K562 (cell line): ENCODE measurements around the gene MSRB3. TPM values are rescaled to one million over a fixed set of nuclear protein-coding genes. Genes with fewer than 3 reads are reported as not detected.
A peak's percentile ranks its signal among the peaks of the same experiment; 100 is the strongest.

ENCODE experiments used
- ATAC-seq: fragments of 200-7000 bp; cut with Tn5 transposase; 3 replicates; pipeline ENCODE4 v1.9.1; 2020; ENCODE audit warnings: moderate library complexity
- BruUV-seq: library from RNA; stranded (reverse); fragments of 400-500 nt; replicated peaks from 2 replicates; lab custom pipeline; 2021; lab: Mats Ljungman, UMichigan
- CTCF ChIA-PET: fragments of 300-600 bp; formaldehyde crosslinking; extraction: SDS; loops from one replicate; lab custom pipeline; 2021; ENCODE audit warnings: low intra/inter-chr PET ratio; lab: Yijun Ruan, JAX
- POLR2A ChIA-PET: fragments of 300-600, 350-650 bp; sonication (Branson Sonifier 250); formaldehyde crosslinking; extraction: SDS; loops from one replicate; lab custom pipeline; 2021; ENCODE audit warnings: antibody characterized with exemption, inconsistent platforms; lab: Yijun Ruan, JAX
- DNase-seq, 4 experiments: peaks; one replicate each; pipeline versions ENCODE4 v3.0.0 to v3.0.0-alpha.2; 2011 to 2018; ENCODE audit warnings: low spot score in 3 of 4, mixed read lengths in 3 of 4; ENCODE audit errors: extremely low read depth in 1 of 4
- FAIRE-seq: peaks from 2 replicates; lab custom pipeline; 2011; peaks lifted over from hg19 to GRCh38; lab: Jason Lieb, UNC
- H2AFZ ChIP-seq: 2 replicates; pipeline ENCODE4 v1.6.0; 2011; ENCODE audit warnings: low read depth, low read length, control low read depth, inconsistent platforms
- H3K27ac ChIP-seq: fragments of 200-600 bp; 3 replicates; pipeline ENCODE4 v1.8.0; 2011; ENCODE audit warnings: low read depth, mild to moderate bottlenecking, control low read depth, inconsistent platforms, low read length, moderate library complexity, mixed read lengths; ENCODE audit errors: extremely low read depth
- H3K27me3 ChIP-seq, 2 experiments: fragments of 300-600 bp in 1 of 2; 2 replicates in 1 of 2; 3 replicates in 1 of 2; pipeline versions ENCODE4 v1.6.0 to v1.8.0; 2011; ENCODE audit warnings: inconsistent platforms in 2 of 2, low read length in 2 of 2, mild to moderate bottlenecking in 1 of 2, mixed read lengths in 1 of 2, moderate library complexity in 1 of 2; ENCODE audit not compliant: control insufficient read depth in 2 of 2, insufficient read depth in 2 of 2
- H3K36me3 ChIP-seq: fragments of 300-600 bp; 3 replicates; pipeline ENCODE4 v1.8.0; 2011; ENCODE audit warnings: mild to moderate bottlenecking, low read length, inconsistent platforms; ENCODE audit not compliant: control insufficient read depth, insufficient read depth
- H3K4me1 ChIP-seq, 2 experiments: fragments of 200-600 bp in 1 of 2; replicated peaks in 1 of 2; 2 replicates in 1 of 2; 3 replicates in 1 of 2; pipeline versions ENCODE4 v1.5.1 to v1.8.0; 2011; ENCODE audit warnings: inconsistent platforms in 2 of 2, low read length in 2 of 2, mild to moderate bottlenecking in 1 of 2, mixed read lengths in 1 of 2, moderate library complexity in 1 of 2; ENCODE audit not compliant: control insufficient read depth in 2 of 2, insufficient read depth in 2 of 2
- H3K4me2 ChIP-seq: 2 replicates; pipeline ENCODE4 v1.6.1; 2011; ENCODE audit warnings: low read length, control low read depth, inconsistent platforms, mixed read lengths; ENCODE audit not compliant: insufficient read depth
- H3K4me3 ChIP-seq: fragments of 200-600 bp; sonication (generic), shearing (Covaris generic); 2 replicates; pipeline ENCODE4 v1.5.1; 2016; ENCODE audit warnings: control low read depth, inconsistent platforms
- H3K79me2 ChIP-seq: fragments of 200-600 bp; 3 replicates; pipeline ENCODE4 v1.8.0; 2011; ENCODE audit warnings: low read length, inconsistent platforms; ENCODE audit not compliant: control insufficient read depth, insufficient read depth
- H3K9ac ChIP-seq, 2 experiments: 2 replicates each; pipeline versions ENCODE4 v1.6.0 to v1.6.1; 2011; ENCODE audit warnings: low read depth in 2 of 2, low read length in 2 of 2, control low read depth in 1 of 2, inconsistent platforms in 1 of 2, mild to moderate bottlenecking in 1 of 2, mixed read lengths in 1 of 2; ENCODE audit not compliant: insufficient read depth in 1 of 2
- H3K9me1 ChIP-seq: one replicate; pipeline ENCODE4 v1.6.0; 2011; ENCODE audit warnings: inconsistent platforms, mild to moderate bottlenecking, low read length, moderate library complexity; ENCODE audit not compliant: control insufficient read depth, insufficient read depth
- H3K9me3 ChIP-seq: replicated peaks from 2 replicates; pipeline ENCODE4 v1.5.1; 2011; ENCODE audit warnings: low read depth, low read length, inconsistent platforms; ENCODE audit not compliant: control insufficient read depth, insufficient read depth
- H4K20me1 ChIP-seq: replicated peaks from 2 replicates; pipeline ENCODE4 v1.6.1; 2011; ENCODE audit warnings: low read length, inconsistent platforms, mixed read lengths; ENCODE audit not compliant: control insufficient read depth, insufficient read depth
- CBX8 ChIP-seq: fragments of 200-600 bp; sonication (generic); IDR thresholded peaks from 2 replicates; pipeline ENCODE4 v1.6.1; 2012; ENCODE audit warnings: borderline replicate concordance, mixed run types, low read depth, mild to moderate bottlenecking, moderate library complexity, mixed read lengths, low read length, control low read depth, inconsistent platforms; ENCODE audit not compliant: poor library complexity, severe bottlenecking; ENCODE audit errors: extremely low read depth
- JUNB ChIP-seq: fragments of 450-650 bp; formaldehyde crosslinking; conservative IDR thresholded peaks from 2 replicates; pipeline ENCODE4 v1.4.0; 2020; ENCODE audit warnings: mild to moderate bottlenecking
- NR2C1 ChIP-seq, 2 experiments: fragments of 450-650 bp; IDR thresholded peaks; 2 replicates each; pipeline ENCODE4 v1.6.1; 2017; ENCODE audit warnings: mild to moderate bottlenecking in 2 of 2, antibody characterized with exemption in 1 of 2, inconsistent platforms in 1 of 2, missing compliant biosample characterization in 1 of 2, missing genetic modification characterization in 1 of 2
- PTRF ChIP-seq: fragments of 450-650 bp; IDR thresholded peaks from 2 replicates; pipeline ENCODE4 v1.6.1; 2016; ENCODE audit warnings: mild to moderate bottlenecking, missing genetic modification characterization, missing compliant biosample characterization
- SAFB2 ChIP-seq: fragments of 200-400 bp; formaldehyde crosslinking; IDR thresholded peaks from 2 replicates; pipeline ENCODE4 v1.6.1; 2018; ENCODE audit warnings: borderline replicate concordance, low read length, low read depth, moderate library complexity; ENCODE audit not compliant: severe bottlenecking
- WHSC1 ChIP-seq: IDR thresholded peaks from one replicate; pipeline ENCODE4 v1.6.1; 2012; ENCODE audit warnings: low read length, control low read depth, inconsistent platforms
- ZBTB43 ChIP-seq: sonication (generic); formaldehyde crosslinking; IDR thresholded peaks from 2 replicates; pipeline ENCODE4 v1.8.0; 2023; ENCODE audit warnings: mild to moderate bottlenecking, missing genetic modification reagents
- ZFP36 ChIP-seq: fragments of 150-350 bp; IDR thresholded peaks from 2 replicates; pipeline ENCODE4 v1.6.1; 2018; ENCODE audit warnings: low read length, low read depth; ENCODE audit not compliant: partially characterized antibody
- ZNF232 ChIP-seq: sonication (generic); formaldehyde crosslinking; IDR thresholded peaks from 2 replicates; pipeline ENCODE4 v1.8.0; 2022; ENCODE audit warnings: mild to moderate bottlenecking, missing genetic modification reagents
- ZNF780A ChIP-seq: fragments of 250-450 bp; sonication (Bioruptor Pico); IDR thresholded peaks from 2 replicates; pipeline ENCODE4 v1.5.0; 2021; ENCODE audit warnings: mild to moderate bottlenecking
- WGBS: fragments of 100-300 bp; shearing (Covaris generic); methylation state at CpG from one replicate; pipeline ENCODE4 v1.1.6; 2016; ENCODE audit warnings: low coverage, mixed read lengths; ENCODE audit not compliant: insufficient coverage; ENCODE audit errors: missing lambda C conversion rate; 5-methylcytosine and 5-hydroxymethylcytosine counted together
- in situ Hi-C: fragments of 300-500 bp; cut with MboI; formaldehyde crosslinking; loops from 4 replicates; pipeline ENCODE4 v1.15.0; 2018; ENCODE audit warnings: inconsistent platforms, mixed read lengths
- intact Hi-C: fragments of 100-400 bp; cut with micrococcal nuclease; formaldehyde crosslinking; loops from 2 replicates; pipeline ENCODE4 v1.14.2; 2022
- polyA plus RNA-seq, 8 experiments: library from polyadenylated mRNA; depleted of rRNA in 4 of 8; stranded (reverse) in 5 of 8; unstranded in 3 of 8; fragments of >200 nt; fragmentation: Nextera tagmentation in 2 of 8; fragmentation: Illumina TruSeq in 1 of 8; extraction: Ambion mirVana in 2 of 8; extraction: Trizol in 1 of 8; gene quantifications; 2 replicates each; pipeline versions ENCODE4 v1.2.1 to v1.2.3, GENCODE V29; 2011 to 2014; ENCODE audit warnings: inconsistent platforms in 1 of 8, missing spikeins in 1 of 8
- total RNA-seq, 7 experiments: library from RNA; depleted of rRNA in 6 of 7; stranded (reverse); fragments of >200 nt in 6 of 7; fragmentation: Illumina TruSeq in 2 of 7; extraction: Trizol in 2 of 7; gene quantifications; 2 replicates each; pipeline versions ENCODE4 v1.2.1 to v1.2.3, GENCODE V29; 2011 to 2021; ENCODE audit warnings: low replicate concordance in 1 of 7
- TF ChIP-seq, protein P1 (sequence below): fragments of 150-350 bp; IDR thresholded peaks from 2 replicates; pipeline ENCODE4 v1.6.1; 2014; ENCODE audit warnings: low read depth, mild to moderate bottlenecking, low read length, borderline replicate concordance
- TF ChIP-seq, protein P2 (sequence below): sonication (generic); formaldehyde crosslinking; IDR thresholded peaks from 2 replicates; pipeline ENCODE4 v1.8.1; 2023; ENCODE audit warnings: mild to moderate bottlenecking, missing genetic modification reagents

Gene MSRB3
- total and polyA plus RNA-seq, 9 of the 15 experiments (the other 6 are each of a cell fraction or from before 2014, with no cell fraction given) = 0.04 TPM; not detected in 8

DNA sequence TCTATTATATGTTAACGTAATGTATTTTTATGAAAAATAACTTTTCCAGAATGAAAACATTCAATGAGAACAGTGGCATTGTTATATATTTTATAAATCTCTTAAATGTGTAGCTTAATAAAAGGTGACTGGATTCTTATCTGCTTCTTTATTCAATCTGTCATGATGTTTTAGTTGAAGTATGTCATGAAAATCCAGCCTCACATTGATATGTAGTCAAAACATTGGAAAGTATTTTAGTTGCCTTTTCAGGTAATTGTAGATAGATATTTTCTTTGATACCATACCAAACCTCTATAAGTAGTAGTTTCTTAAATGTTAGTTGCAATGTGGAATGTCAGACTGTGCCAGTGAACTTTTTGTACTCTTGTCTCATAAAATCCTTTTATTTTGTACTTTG, 41.3 kb upstream of the MSRB3 start (continued):
- TF ChIP-seq JUNB (CRISPR knock-in tag) (no peak), NR2C1 (IDR thresholded peaks at IDR 0.05) (no peak), NR2C1 (tag; IDR thresholded peaks at IDR 0.05) (no peak), ZNF232 (no peak)
- TF ChIP-seq, protein P1, sequence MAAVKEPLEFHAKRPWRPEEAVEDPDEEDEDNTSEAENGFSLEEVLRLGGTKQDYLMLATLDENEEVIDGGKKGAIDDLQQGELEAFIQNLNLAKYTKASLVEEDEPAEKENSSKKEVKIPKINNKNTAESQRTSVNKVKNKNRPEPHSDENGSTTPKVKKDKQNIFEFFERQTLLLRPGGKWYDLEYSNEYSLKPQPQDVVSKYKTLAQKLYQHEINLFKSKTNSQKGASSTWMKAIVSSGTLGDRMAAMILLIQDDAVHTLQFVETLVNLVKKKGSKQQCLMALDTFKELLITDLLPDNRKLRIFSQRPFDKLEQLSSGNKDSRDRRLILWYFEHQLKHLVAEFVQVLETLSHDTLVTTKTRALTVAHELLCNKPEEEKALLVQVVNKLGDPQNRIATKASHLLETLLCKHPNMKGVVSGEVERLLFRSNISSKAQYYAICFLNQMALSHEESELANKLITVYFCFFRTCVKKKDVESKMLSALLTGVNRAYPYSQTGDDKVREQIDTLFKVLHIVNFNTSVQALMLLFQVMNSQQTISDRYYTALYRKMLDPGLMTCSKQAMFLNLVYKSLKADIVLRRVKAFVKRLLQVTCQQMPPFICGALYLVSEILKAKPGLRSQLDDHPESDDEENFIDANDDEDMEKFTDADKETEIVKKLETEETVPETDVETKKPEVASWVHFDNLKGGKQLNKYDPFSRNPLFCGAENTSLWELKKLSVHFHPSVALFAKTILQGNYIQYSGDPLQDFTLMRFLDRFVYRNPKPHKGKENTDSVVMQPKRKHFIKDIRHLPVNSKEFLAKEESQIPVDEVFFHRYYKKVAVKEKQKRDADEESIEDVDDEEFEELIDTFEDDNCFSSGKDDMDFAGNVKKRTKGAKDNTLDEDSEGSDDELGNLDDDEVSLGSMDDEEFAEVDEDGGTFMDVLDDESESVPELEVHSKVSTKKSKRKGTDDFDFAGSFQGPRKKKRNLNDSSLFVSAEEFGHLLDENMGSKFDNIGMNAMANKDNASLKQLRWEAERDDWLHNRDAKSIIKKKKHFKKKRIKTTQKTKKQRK = no peak

- POLR2A ChIA-PET = interaction anchor here (1.1 kb wide), 1 partner anchor 105 kb away, joined by 3 read pairs; no protein-coding TSS in a partner anchor
- CTCF ChIA-PET = no interaction called here
- TF ChIP-seq ZNF780A = no peak
- TF ChIP-seq ZFP36 = no peak
- TF ChIP-seq, protein P2, sequence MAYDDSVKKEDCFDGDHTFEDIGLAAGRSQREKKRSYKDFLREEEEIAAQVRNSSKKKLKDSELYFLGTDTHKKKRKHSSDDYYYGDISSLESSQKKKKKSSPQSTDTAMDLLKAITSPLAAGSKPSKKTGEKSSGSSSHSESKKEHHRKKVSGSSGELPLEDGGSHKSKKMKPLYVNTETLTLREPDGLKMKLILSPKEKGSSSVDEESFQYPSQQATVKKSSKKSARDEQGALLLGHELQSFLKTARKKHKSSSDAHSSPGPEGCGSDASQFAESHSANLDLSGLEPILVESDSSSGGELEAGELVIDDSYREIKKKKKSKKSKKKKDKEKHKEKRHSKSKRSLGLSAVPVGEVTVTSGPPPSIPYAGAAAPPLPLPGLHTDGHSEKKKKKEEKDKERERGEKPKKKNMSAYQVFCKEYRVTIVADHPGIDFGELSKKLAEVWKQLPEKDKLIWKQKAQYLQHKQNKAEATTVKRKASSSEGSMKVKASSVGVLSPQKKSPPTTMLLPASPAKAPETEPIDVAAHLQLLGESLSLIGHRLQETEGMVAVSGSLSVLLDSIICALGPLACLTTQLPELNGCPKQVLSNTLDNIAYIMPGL (CRISPR knock-in tag) = no peak
- no peak for TF ChIP-seq ZBTB43
- TF ChIP-seq CBX8 = no peak
- TF ChIP-seq WHSC1 = no peak
- no peak for TF ChIP-seq SAFB2
- no peak for TF ChIP-seq PTRF (tag)
Observed at GRCh38 chr12:65238609-65239008, 39.9 kb upstream of the MSRB3 start.

More at GRCh38 chr12:65238609-65239008, 39.9 kb upstream of the MSRB3 start:
- in situ Hi-C loops (no loop called here), intact Hi-C loops (loop anchor here (10.0 kb wide), 1 partner anchor 114 kb away; the partner anchor contains the start of gene WIF1)
- no peaks in the 10 kb centered on the region for H3K9me3 ChIP-seq
- H3K9ac ChIP-seq = no peak overlapping the region
- no peaks in the 10 kb centered on the region for H3K4me1 ChIP-seq
- DNase-seq (no peak), ATAC-seq (no peak), FAIRE-seq (peak; percentile 63)
- H2AFZ ChIP-seq = no peak overlapping the region
- no TSS peak for BruUV-seq
- H3K36me3 ChIP-seq = peaks cover 28% of the 10 kb centered on the region; the same call in 1 of the 3 replicates
- H3K79me2 ChIP-seq = no peaks in the 10 kb centered on the region
- H3K4me3 ChIP-seq = no peak overlapping the region
- WGBS = 58% methylated on average over 3 of the region's 3 CpGs
- H3K27me3 ChIP-seq = no peaks in the 10 kb centered on the region
- no peak overlapping the region for H3K27ac ChIP-seq
- H3K9me1 ChIP-seq = no peaks in the 10 kb centered on the region
- no peak overlapping the region for H3K4me2 ChIP-seq
- no peaks in the 10 kb centered on the region for H4K20me1 ChIP-seq
